Measurements from ENCODE around the gene FGF19.
A peak's percentile ranks its signal among the peaks of the same experiment; 100 is the strongest.

FGF19 gene

DNA sequence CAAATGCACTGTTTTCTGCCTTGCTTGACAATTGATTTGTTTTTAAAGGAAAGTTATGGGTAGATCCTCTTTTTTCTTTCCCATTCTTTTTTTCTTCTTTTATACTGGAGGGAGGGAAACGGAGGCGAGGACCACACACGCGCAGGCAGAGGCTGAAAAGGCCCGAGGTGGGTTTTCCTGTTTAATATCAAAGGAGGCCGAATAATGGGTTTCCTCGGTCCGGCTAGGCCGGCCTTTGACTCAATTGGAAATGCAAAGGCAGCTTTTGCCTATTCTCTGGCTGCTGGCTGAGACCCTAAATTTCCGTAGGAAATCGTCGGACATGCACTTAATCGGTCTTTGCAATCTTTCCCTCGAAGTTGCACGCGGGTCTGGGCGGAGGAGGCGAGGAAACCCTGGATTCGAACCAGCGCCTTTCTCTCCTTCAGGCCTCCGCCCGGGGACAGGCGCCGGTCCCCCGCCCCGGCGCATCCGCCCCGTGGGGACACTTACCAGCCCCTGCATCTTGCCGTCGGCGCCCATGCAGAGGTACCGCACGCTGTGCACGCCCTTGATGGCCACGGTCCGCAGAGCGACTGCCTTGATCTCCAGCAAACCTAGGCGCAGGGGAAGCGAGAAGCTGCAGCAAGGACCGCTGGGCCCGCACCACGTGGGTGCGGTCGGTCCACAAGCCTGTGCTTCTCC lies 911 bp downstream of the FGF19 start:
- H3K27ac ChIP-seq: no peak overlapping the region
- H3K27me3 ChIP-seq (ENCODE audit: insufficient read depth, low read depth, severe bottlenecking): no peaks in the 10 kb centered on the region
- no peak for DNase-seq
- H3K4me3 ChIP-seq (ENCODE audit: low read depth, low read length): no peak overlapping the region
- TF ChIP-seq, protein P1, sequence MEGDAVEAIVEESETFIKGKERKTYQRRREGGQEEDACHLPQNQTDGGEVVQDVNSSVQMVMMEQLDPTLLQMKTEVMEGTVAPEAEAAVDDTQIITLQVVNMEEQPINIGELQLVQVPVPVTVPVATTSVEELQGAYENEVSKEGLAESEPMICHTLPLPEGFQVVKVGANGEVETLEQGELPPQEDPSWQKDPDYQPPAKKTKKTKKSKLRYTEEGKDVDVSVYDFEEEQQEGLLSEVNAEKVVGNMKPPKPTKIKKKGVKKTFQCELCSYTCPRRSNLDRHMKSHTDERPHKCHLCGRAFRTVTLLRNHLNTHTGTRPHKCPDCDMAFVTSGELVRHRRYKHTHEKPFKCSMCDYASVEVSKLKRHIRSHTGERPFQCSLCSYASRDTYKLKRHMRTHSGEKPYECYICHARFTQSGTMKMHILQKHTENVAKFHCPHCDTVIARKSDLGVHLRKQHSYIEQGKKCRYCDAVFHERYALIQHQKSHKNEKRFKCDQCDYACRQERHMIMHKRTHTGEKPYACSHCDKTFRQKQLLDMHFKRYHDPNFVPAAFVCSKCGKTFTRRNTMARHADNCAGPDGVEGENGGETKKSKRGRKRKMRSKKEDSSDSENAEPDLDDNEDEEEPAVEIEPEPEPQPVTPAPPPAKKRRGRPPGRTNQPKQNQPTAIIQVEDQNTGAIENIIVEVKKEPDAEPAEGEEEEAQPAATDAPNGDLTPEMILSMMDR (IDR thresholded peaks at IDR 0.05; ENCODE audit: low read depth, low read length): no peak
- no peaks in the 10 kb centered on the region for H3K36me3 ChIP-seq
- no peaks in the 10 kb centered on the region for H3K9me3 ChIP-seq (ENCODE audit: severe bottlenecking)

DNA sequence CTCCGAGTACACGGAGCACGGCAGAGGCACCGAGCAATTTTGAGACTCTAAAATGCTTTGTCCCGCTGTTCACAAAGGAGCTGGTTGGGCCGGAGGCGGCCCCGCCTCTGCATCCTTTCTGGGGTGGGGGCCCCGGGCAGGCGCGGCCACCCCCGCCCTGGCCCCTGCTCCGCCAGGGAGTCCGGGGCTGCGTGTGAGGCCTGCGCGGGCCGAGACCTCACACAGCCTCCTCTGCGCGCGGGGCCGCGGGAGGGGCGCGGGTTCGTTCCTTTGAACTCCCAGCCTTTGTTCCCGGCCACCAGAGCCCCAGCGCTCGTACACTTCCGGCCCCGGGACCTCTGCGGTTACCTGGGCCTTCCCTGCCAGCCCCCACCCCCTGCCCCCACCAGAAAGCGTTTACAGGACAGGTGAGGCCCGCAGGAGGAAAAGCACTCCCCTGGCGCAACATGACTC lies 1.6 kb downstream of the FGF19 start:
- Histone ChIP-seq H3K27me3 (ENCODE audit: insufficient read depth, low read depth, severe bottlenecking) (no peaks in the 10 kb centered on the region), H3K9me3 (ENCODE audit: severe bottlenecking) (no peaks in the 10 kb centered on the region), H3K27ac (no peak overlapping the region), H3K36me3 (no peaks in the 10 kb centered on the region), H3K4me3 (ENCODE audit: low read depth, low read length) (no peak overlapping the region)
- TF ChIP-seq, protein P1 (IDR thresholded peaks at IDR 0.05; ENCODE audit: low read depth, low read length): no peak
- DNase-seq: no peak

GRCh38 chr11:69700278-69701140 lies 3.3 kb downstream of the FGF19 start:
- no peaks in the 10 kb centered on the region for H3K27me3 ChIP-seq (ENCODE audit: insufficient read depth, low read depth, severe bottlenecking)
- no peaks in the 10 kb centered on the region for H3K9me3 ChIP-seq (ENCODE audit: severe bottlenecking)
- H3K4me3 ChIP-seq (ENCODE audit: low read depth, low read length): no peak overlapping the region
- TF ChIP-seq, protein P1 (IDR thresholded peaks at IDR 0.05; ENCODE audit: low read depth, low read length): no peak
- H3K36me3 ChIP-seq: no peaks in the 10 kb centered on the region
- DNase-seq: peak; percentile 89
- H3K27ac ChIP-seq: peak overlapping the region; percentile 72

- no peak overlapping the region for H3K27ac ChIP-seq
- DNase-seq: peak; percentile 31
- H3K9me3 ChIP-seq (ENCODE audit: severe bottlenecking): no peaks in the 10 kb centered on the region
- H3K27me3 ChIP-seq (ENCODE audit: insufficient read depth, low read depth, severe bottlenecking): no peaks in the 10 kb centered on the region
- TF ChIP-seq, protein P1 (IDR thresholded peaks at IDR 0.05; ENCODE audit: low read depth, low read length): no peak
- no peak overlapping the region for H3K4me3 ChIP-seq (ENCODE audit: low read depth, low read length)
- H3K36me3 ChIP-seq: no peaks in the 10 kb centered on the region
These were observed 4.6 kb downstream of the FGF19 start for GRCh38 chr11:69699213-69699612.

GRCh38 chr11:69698362-69698761 lies 5.5 kb downstream of the FGF19 start:
- Histone ChIP-seq H3K36me3 (no peaks in the 10 kb centered on the region), H3K27ac (no peak overlapping the region), H3K27me3 (ENCODE audit: insufficient read depth, low read depth, severe bottlenecking) (no peaks in the 10 kb centered on the region), H3K4me3 (ENCODE audit: low read depth, low read length) (no peak overlapping the region), H3K9me3 (ENCODE audit: severe bottlenecking) (no peaks in the 10 kb centered on the region)
- TF ChIP-seq, protein P1 (IDR thresholded peaks at IDR 0.05; ENCODE audit: low read depth, low read length): no peak
- no peak for DNase-seq

Measured in WERI-Rb-1 (cell line).